ENCODE data around the gene BIRC7.
A peak's percentile ranks its signal among the peaks of the same experiment; 100 is the strongest.

Gene BIRC7

GRCh38 chr20:63265891-63266515, 30.3 kb downstream of the BIRC7 start:
- DNase-seq (ENCODE audit: low read depth in 2 of 2): no peak

DNA sequence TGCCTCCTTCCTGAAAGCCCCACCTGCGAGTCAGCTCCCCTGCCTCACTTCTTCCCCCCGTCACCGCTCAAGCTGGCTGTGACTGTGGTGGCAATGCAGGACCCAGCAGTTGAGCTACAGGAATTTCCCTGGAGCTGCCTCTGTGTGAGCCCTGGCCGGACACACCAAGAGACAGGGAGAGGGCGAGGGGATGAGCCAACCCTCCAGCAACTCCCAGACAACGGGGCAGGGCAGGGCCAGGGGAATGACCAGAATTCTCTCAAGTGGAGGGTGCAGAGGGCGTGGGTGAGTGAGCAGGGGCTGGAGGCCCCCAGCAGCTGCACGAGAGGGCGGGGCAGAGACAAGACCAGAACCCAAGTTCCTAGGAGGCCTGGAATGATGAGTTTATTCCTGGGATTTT, 32.0 kb downstream of the BIRC7 start:
- no peak for DNase-seq (ENCODE audit: low read depth in 2 of 2)

GRCh38 chr20:63268256-63268655, 32.6 kb downstream of the BIRC7 start:
- DNase-seq (ENCODE audit: low read depth in 2 of 2): no peak

GRCh38 chr20:63268671-63269439, 33.1 kb downstream of the BIRC7 start:
- no peak for DNase-seq (ENCODE audit: low read depth in 2 of 2)

- no peak for DNase-seq (ENCODE audit: low read depth in 2 of 2)
Measured at GRCh38 chr20:63269724-63270123, 34.0 kb downstream of the BIRC7 start.

- no peak for DNase-seq (ENCODE audit: low read depth in 2 of 2)
Measured at GRCh38 chr20:63270606-63271325, 35.1 kb downstream of the BIRC7 start.

DNA sequence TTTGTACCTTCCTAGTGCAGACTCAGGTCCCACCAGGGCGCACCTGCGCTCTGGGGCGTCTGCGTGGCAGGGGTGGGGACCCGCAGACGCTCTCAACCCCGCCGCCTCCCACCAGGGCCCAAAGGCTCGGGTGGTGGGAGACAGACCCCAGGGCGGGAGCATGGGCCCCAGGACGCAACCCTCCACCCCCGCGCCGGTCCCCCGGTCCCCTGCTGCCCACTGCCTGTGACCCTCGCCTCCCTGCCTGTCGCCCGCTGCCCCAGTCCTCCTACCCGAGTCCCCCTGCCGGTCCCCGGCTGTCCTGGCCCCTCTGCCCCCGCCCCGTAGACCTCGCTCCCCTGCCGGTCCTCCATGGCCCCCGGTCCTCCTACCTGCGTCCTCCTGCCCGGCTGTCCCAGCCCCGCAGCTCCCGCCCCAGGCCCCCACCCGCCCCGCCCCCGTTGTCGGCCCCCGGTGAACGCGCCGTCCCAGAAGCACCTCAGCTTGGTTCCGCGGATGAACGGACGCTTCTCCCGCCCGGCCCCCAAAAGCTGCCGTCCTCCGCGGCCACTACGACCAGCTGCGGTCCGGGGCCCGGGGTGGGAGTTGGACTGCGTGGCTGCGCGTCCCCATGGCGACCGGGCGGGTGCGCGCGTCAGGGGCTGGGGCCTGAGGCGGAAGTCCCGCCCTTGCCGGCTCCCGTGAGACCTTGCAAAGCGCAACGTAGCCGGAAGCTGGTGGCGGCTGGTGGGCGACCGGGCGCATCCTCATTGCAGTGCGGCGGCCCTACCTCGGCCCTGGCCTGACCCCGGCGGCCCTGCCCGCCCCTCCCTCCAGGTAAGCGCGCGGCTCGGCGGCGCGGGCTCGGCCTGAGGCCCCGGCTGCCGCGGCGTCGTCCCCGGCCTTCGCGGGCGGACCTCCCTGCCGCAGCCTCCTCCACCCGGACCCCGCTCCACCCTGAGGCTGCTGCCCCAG, 36.7 kb downstream of the BIRC7 start, which contains the start of gene ARFGAP1:
Gene ARFGAP1, plus strand, starts transcription at position 709 of the 954 bp plus-strand sequence. CDS start 2,768 bp downstream, outside the sequence.
- DNase-seq (ENCODE audit: low read depth in 2 of 2): peak; percentile 85 to 86

GRCh38 chr20:63273059-63273579, 37.4 kb downstream of the BIRC7 start:
- DNase-seq (ENCODE audit: low read depth in 2 of 2): no peak

GRCh38 chr20:63273635-63274380, 38.1 kb downstream of the BIRC7 start:
- DNase-seq (ENCODE audit: low read depth in 2 of 2): no peak

- no peak for DNase-seq (ENCODE audit: low read depth in 2 of 2)
Measured at GRCh38 chr20:63274381-63275228, 38.9 kb downstream of the BIRC7 start.

GRCh38 chr20:63275825-63276224, 40.1 kb downstream of the BIRC7 start:
- no peak for DNase-seq (ENCODE audit: low read depth in 2 of 2)

DNA sequence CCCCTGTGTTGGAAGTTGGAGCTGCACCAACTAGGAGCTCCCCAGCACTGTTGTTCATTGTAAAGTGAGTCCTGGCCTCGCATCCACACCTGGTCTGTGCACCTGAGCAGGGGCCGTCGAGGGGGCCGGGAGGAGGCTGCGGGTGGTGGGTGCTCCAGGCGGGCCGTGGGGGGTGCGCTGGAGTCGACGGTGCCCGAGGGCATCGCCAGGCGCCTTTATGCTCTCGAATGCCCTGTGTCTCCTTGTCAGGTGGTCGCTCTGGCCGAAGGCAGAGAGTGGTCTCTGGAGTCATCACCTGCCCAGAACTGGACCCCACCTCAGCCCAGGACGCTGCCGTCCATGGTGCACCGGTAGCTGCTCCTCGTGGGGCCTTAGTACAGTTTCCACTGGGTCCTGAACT, 41.3 kb downstream of the BIRC7 start:
- no peak for DNase-seq (ENCODE audit: low read depth in 2 of 2)

GRCh38 chr20:63277466-63278272, 42.0 kb downstream of the BIRC7 start:
- no peak for DNase-seq (ENCODE audit: low read depth in 2 of 2)

GRCh38 chr20:63278661-63279060, 43.0 kb downstream of the BIRC7 start:
- DNase-seq (ENCODE audit: low read depth in 2 of 2): no peak

DNA sequence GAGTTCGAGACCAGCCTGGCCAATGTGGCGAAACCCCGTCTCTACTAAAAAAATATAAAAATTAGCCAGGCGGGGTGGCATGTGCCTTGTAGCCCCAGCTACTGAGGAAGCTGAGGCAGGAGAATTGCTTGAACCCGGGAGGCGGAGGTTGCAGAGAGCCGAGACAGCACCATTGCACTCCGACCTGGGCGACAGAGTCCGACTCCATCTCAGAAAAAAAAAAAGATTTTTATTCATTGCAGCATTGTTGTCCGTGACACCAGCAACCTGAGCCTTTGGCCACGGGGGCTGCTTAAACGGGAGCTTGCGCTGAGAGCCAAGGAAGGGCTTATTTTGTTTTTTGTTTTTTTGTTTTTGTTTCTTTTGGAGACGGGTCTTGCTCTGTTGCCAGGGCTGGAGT, 44.2 kb downstream of the BIRC7 start:
- no peak for DNase-seq (ENCODE audit: low read depth in 2 of 2)

DNA sequence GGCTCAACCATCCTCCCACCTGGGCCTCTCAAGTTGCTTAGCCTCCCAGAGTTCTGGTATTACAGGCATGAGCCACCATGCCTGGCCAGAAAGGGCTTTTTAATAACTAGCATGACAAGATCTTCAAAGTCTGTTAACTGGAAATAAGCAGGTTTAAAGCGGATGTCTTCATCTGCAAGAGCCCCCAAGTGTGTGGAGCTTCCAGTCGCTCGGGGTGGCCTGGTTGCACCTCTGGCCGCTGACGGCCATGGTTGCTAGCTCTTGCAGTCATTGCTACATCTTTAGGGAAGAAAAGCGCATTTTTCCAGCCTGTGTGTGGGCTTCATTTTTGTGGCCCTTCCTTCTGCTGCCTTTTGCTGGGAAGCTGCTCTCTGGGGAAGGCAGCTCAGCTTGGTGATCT, 44.7 kb downstream of the BIRC7 start:
- no peak for DNase-seq (ENCODE audit: low read depth in 2 of 2)

- DNase-seq (ENCODE audit: low read depth in 2 of 2): no peak
Measured at GRCh38 chr20:63280929-63281545, 45.3 kb downstream of the BIRC7 start.
